Panc1 (cell line): Measurements from ENCODE around the gene KCNMA1. TPM values are rescaled to one million over a fixed set of nuclear protein-coding genes. Genes with fewer than 3 reads are reported as not detected.

Source experiments
- ATAC-seq: fragments of 200-7000 bp; cut with Tn5 transposase; 2 replicates; pipeline ENCODE4 v1.9.1; 2020; ENCODE audit warnings: mild to moderate bottlenecking, moderate library complexity
- BruUV-seq: library from RNA; stranded (reverse); fragments of 400-500 nt; replicated peaks from 2 replicates; lab custom pipeline; 2021; lab: Mats Ljungman, UMichigan
- CTCF ChIA-PET: fragments of 300-600 bp; sonication (Branson Sonifier 250); formaldehyde crosslinking; loops from one replicate; lab custom pipeline; 2022; ENCODE audit warnings: antibody characterized with exemption; lab: Charles Lee
- POLR2A ChIA-PET: fragments of 300-600 bp; sonication (Branson Sonifier 250); formaldehyde crosslinking; loops from one replicate; lab custom pipeline; 2022; ENCODE audit warnings: antibody characterized with exemption; lab: Charles Lee
- DNase-seq: peaks from one replicate; pipeline ENCODE4 v3.0.0-alpha.2; 2010; ENCODE audit warnings: low read depth, low spot score
- H3K27ac ChIP-seq: 2 replicates; pipeline ENCODE4 v1.5.1; 2011; ENCODE audit warnings: mild to moderate bottlenecking, low read length, inconsistent platforms
- H3K27me3 ChIP-seq: fragments of 200-500 bp; sonication (Bioruptor generic); 2 replicates; pipeline ENCODE4 v1.6.0; 2014; ENCODE audit warnings: low read length, inconsistent platforms; ENCODE audit not compliant: control insufficient read depth, insufficient read depth
- H3K36me3 ChIP-seq: fragments of 200-500 bp; sonication (Bioruptor generic); 2 replicates; pipeline ENCODE4 v1.5.1; 2014; ENCODE audit warnings: inconsistent platforms, mild to moderate bottlenecking, low read length, moderate library complexity; ENCODE audit not compliant: control insufficient read depth, insufficient read depth
- H3K4me1 ChIP-seq: 2 replicates; pipeline ENCODE4 v1.5.1; 2011; ENCODE audit warnings: inconsistent platforms, mild to moderate bottlenecking, low read length, moderate library complexity; ENCODE audit not compliant: control insufficient read depth, insufficient read depth
- H3K4me3 ChIP-seq, 2 experiments: 2 replicates each; pipeline ENCODE4 v1.5.1; 2011 to 2012; ENCODE audit warnings: low read depth in 2 of 2, low read length in 2 of 2, mild to moderate bottlenecking in 2 of 2, inconsistent platforms in 1 of 2, moderate library complexity in 1 of 2
- H3K9me3 ChIP-seq: fragments of 200-500 bp; sonication (Bioruptor generic); 2 replicates; pipeline ENCODE4 v1.5.1; 2014; ENCODE audit warnings: low read depth, mild to moderate bottlenecking, inconsistent platforms, low read length, moderate library complexity; ENCODE audit not compliant: control insufficient read depth, insufficient read depth
- CTCF ChIP-seq: fragments of 450-650 bp; IDR thresholded peaks from 2 replicates; pipeline ENCODE4 v1.5.1; 2017; ENCODE audit warnings: mild to moderate bottlenecking
- POLR2AphosphoS5 ChIP-seq: IDR thresholded peaks from 2 replicates; pipeline ENCODE4 v1.6.1; 2012; ENCODE audit warnings: mild to moderate bottlenecking, low read depth, low read length, moderate library complexity
- REST ChIP-seq, 2 experiments: IDR thresholded peaks; 2 replicates each; pipeline ENCODE4 v1.6.1; 2011 to 2012; ENCODE audit warnings: low read depth in 2 of 2, control low read depth in 1 of 2, low read length in 1 of 2, mild to moderate bottlenecking in 1 of 2, moderate library complexity in 1 of 2; ENCODE audit not compliant: insufficient read depth in 1 of 2
- SIN3A ChIP-seq: IDR thresholded peaks from 2 replicates; pipeline ENCODE4 v1.6.1; 2012; ENCODE audit warnings: low read depth, mild to moderate bottlenecking, low read length, moderate library complexity, borderline replicate concordance; ENCODE audit not compliant: insufficient read depth
- TCF7L2 ChIP-seq: IDR thresholded peaks from 2 replicates; pipeline ENCODE4 v1.6.1; 2011; ENCODE audit warnings: mild to moderate bottlenecking, low read depth, low read length, inconsistent platforms
- in situ Hi-C: cut with HindIII; loops from 2 replicates; pipeline ENCODE4 v1.10.0; 2016; ENCODE audit warnings: low sequenced_read_pairs, low pct_unique_long_range_greater_than_20kb
- intact Hi-C: fragments of 100-400 bp; cut with micrococcal nuclease; formaldehyde crosslinking; loops from one replicate; pipeline ENCODE4 v1.10.0; 2022; ENCODE audit not compliant: unreplicated experiment
- total RNA-seq: library from RNA; stranded (reverse); gene quantifications from one replicate; pipeline ENCODE4 v1.2.1, GENCODE V29; 2021; ENCODE audit not compliant: unreplicated experiment

Gene KCNMA1
- total RNA-seq, 1 experiment from 2014 or later, result 91.9 TPM

DNA sequence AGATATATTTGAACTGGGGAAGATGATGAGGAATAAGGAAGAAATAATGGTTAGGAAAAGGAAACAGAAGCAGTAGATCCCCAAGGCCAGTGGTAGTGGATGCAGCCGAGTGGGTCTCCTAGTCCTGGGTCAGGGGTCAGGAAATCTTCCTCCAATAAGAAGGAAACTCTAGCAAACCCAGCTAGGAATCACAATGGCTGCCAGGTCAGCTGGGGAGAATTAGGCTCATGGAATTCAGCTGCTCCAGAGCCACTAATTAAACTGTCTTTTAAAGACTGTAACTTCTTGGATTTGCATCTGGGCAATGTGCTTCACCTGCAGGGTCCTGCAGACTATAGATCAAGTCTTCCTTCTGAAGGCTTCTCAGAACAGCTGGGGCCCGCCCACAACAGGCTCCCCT is 644.4 kb downstream of the KCNMA1 start:
- ATAC-seq (no peak), DNase-seq (no peak)
- intact Hi-C loops, result no loop called here
- CTCF ChIA-PET, result no interaction called here
- Histone ChIP-seq H3K36me3 (no peaks in the 10 kb centered on the region), H3K27ac (no peak overlapping the region), H3K9me3 (no peaks in the 10 kb centered on the region), H3K27me3 (no peaks in the 10 kb centered on the region), H3K4me1 (no peaks in the 10 kb centered on the region), H3K4me3 (no peak overlapping the region)
- no peak for TF ChIP-seq REST (IDR thresholded peaks at IDR 0.05; ENCODE audit: insufficient read depth in 1 of 2, low read depth in 2 of 2, low read length in 1 of 2)
- BruUV-seq, result no TSS peak
- POLR2A ChIA-PET, result no interaction called here
- in situ Hi-C loops, result no loop called here

- DNase-seq, result no peak
- in situ Hi-C loops (no loop called here), intact Hi-C loops (no loop called here)
- no peaks in the 10 kb centered on the region for H3K36me3 ChIP-seq
- no peak for ATAC-seq
- TF ChIP-seq TCF7L2 (no peak), POLR2AphosphoS5 (no peak), SIN3A (no peak), CTCF (no peak), REST (IDR thresholded peaks at IDR 0.05; ENCODE audit: insufficient read depth in 1 of 2, low read depth in 2 of 2, low read length in 1 of 2) (no peak)
- no peak overlapping the region for H3K27ac ChIP-seq
- no peak overlapping the region for H3K4me3 ChIP-seq
- ChIA-PET CTCF (no interaction called here), POLR2A (no interaction called here)
- no peaks in the 10 kb centered on the region for H3K4me1 ChIP-seq
- BruUV-seq, result no TSS peak
- no peaks in the 10 kb centered on the region for H3K9me3 ChIP-seq
- no peaks in the 10 kb centered on the region for H3K27me3 ChIP-seq
These were observed 645.1 kb downstream of the KCNMA1 start for GRCh38 chr10:76992467-76992866.
